Adrenal gland (tissue), 5 donors: Measurements from ENCODE around the gene RTF2.

ENCODE experiments used
- POLR2A ChIP-seq, 2 donors: fragments of 450-650 bp; IDR thresholded peaks; one replicate each; pipeline ENCODE4 v1.6.1; 2017; ENCODE audit warnings: antibody characterized with exemption in 2 of 2, mild to moderate bottlenecking in 2 of 2, moderate library complexity in 1 of 2
- TF ChIP-seq, protein P1 (sequence below), 6 experiments: fragments of 450-650 bp in 4 of 6; fragments of 200-600 bp in 2 of 6; sonication (generic) in 1 of 6; IDR thresholded peaks; 1 replicate in 5 of 6; 2 replicates in 1 of 6; pipeline versions ENCODE4 v1.5.1 to v1.8.0; 2016 to 2021; ENCODE audit warnings: antibody characterized with exemption in 6 of 6, mild to moderate bottlenecking in 2 of 6, moderate library complexity in 1 of 6
- donor health status: DM: no; HTN: no; CAD: no.

DNA sequence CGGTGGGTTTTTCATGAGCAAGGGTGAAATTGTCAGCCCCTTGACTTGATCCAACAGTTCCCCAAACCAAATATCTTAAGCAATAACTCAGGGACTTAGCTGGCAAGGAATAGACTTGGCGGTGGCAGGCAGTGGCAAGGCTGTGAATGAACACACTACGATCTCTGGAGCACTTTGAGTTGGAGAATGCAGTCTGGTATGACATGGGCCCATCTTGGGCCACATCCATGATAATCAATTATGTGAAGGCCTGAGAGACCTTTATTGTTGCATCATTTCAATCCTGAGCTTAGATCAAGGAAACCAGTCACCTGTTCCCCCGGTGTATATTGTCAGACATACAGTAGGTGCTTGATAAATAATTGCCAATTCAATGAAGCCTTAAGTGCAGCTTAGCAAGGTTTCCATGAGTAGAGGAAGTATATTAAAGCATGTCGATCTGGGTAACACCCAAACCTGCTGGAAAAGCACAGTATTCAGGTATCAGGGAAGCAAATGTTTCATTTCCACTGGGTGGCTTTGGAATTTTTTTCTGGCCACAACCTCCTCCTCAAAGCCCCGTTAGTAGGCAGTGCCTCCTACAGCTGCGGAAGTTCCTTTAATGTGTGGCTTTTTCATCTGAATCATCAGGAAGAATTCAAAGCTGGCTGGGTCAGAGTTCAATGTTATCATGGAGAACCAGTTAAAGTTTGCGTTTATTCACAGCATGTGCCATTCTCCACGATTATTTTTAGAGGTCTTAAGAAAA lies 46.2 kb upstream of the RTF2 start:
- TF ChIP-seq, protein P1, sequence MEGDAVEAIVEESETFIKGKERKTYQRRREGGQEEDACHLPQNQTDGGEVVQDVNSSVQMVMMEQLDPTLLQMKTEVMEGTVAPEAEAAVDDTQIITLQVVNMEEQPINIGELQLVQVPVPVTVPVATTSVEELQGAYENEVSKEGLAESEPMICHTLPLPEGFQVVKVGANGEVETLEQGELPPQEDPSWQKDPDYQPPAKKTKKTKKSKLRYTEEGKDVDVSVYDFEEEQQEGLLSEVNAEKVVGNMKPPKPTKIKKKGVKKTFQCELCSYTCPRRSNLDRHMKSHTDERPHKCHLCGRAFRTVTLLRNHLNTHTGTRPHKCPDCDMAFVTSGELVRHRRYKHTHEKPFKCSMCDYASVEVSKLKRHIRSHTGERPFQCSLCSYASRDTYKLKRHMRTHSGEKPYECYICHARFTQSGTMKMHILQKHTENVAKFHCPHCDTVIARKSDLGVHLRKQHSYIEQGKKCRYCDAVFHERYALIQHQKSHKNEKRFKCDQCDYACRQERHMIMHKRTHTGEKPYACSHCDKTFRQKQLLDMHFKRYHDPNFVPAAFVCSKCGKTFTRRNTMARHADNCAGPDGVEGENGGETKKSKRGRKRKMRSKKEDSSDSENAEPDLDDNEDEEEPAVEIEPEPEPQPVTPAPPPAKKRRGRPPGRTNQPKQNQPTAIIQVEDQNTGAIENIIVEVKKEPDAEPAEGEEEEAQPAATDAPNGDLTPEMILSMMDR (IDR thresholded peaks at IDR 0.05), result no peak
- no peak for TF ChIP-seq POLR2A (IDR thresholded peaks at IDR 0.05)
